ENCODE measurements around the gene GFPT2.

DNA sequence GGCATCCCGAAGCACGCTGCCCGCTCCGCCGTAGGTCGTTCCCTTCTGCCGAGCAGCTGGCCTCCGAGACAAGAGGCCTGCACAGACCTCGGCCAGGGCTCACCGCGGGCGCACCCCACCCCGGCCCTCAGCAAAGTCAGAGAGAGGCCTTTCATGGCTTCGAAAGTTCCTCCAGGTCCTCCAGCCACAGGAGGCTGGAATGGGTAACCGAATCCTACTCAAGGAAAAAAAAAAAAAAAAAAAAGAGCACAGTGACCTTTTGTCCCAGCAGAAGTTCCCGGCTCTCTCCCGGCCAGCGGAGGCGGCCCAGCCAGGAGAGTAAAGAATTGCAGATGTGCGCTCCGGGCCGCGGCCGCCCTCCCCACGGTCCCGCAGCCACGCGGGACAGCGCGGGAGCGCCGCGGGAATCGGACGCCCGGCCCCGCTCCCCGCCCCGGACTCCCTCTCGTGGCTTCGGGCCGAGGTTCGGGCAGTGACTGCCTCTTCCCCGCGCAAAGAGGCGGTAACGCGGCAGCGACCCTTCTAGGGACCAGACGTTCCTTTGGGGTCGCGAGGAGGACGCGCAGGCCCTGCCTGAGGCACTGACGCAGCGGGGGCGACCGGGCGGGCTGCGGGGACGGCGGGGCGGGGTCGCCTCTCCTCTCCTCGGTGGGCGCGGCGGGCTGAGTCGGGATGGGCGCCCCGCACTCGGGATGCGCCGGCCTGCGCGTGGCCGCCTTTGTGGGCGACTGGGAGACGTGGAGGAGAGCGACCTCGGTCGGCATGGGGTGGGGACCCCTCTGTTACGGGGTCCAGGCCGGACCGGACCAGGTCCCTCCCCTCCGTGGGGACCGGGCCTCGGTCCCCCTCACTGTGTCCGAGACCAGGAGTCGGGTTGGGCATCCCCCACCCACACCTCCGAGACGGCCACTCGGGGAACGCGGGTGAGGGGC, 754 bp downstream of the GFPT2 start:
- TF ChIP-seq, protein P1, sequence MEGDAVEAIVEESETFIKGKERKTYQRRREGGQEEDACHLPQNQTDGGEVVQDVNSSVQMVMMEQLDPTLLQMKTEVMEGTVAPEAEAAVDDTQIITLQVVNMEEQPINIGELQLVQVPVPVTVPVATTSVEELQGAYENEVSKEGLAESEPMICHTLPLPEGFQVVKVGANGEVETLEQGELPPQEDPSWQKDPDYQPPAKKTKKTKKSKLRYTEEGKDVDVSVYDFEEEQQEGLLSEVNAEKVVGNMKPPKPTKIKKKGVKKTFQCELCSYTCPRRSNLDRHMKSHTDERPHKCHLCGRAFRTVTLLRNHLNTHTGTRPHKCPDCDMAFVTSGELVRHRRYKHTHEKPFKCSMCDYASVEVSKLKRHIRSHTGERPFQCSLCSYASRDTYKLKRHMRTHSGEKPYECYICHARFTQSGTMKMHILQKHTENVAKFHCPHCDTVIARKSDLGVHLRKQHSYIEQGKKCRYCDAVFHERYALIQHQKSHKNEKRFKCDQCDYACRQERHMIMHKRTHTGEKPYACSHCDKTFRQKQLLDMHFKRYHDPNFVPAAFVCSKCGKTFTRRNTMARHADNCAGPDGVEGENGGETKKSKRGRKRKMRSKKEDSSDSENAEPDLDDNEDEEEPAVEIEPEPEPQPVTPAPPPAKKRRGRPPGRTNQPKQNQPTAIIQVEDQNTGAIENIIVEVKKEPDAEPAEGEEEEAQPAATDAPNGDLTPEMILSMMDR (IDR thresholded peaks at IDR 0.05): no peak
- TF ChIP-seq POLR2AphosphoS5 (IDR thresholded peaks at IDR 0.05; ENCODE audit: insufficient read depth in 1 of 2, low read depth in 1 of 2): peak in 1 of 2 donors; percentile 45
